Liver (tissue), 3 donors: ENCODE results near the gene TFF3.

ENCODE experiments used
- ATF3 ChIP-seq: IDR thresholded peaks from 2 replicates; pipeline ENCODE4 v1.6.1; 2016; ENCODE audit warnings: antibody characterized with exemption
- CTCF ChIP-seq: fragments of 150-350 bp; IDR thresholded peaks from 2 replicates; pipeline ENCODE4 v1.5.1; 2017; ENCODE audit warnings: improper control_type of control experiment, low read depth, low read length; ENCODE audit not compliant: missing input control
- FOXA2 ChIP-seq: IDR thresholded peaks from 2 replicates; pipeline ENCODE4 v1.6.1; 2016; ENCODE audit warnings: antibody characterized with exemption
- HNF4G ChIP-seq: IDR thresholded peaks from 2 replicates; pipeline ENCODE4 v1.6.1; 2016; ENCODE audit warnings: antibody characterized with exemption
- JUND ChIP-seq, 2 donors: IDR thresholded peaks; 2 replicates each; pipeline ENCODE4 v1.6.1; 2016; ENCODE audit warnings: antibody characterized with exemption in 2 of 2
- MAX ChIP-seq: IDR thresholded peaks from 2 replicates; pipeline ENCODE4 v1.6.1; 2016; ENCODE audit warnings: antibody characterized with exemption
- NR2F2 ChIP-seq: IDR thresholded peaks from 2 replicates; pipeline ENCODE4 v1.6.1; 2016; ENCODE audit warnings: antibody characterized with exemption
- REST ChIP-seq: IDR thresholded peaks from 2 replicates; pipeline ENCODE4 v1.6.1; 2016; ENCODE audit warnings: antibody characterized with exemption, mild to moderate bottlenecking
- SP1 ChIP-seq: IDR thresholded peaks from 2 replicates; pipeline ENCODE4 v1.6.1; 2018; ENCODE audit warnings: antibody characterized with exemption, mild to moderate bottlenecking
- YY1 ChIP-seq: IDR thresholded peaks from 2 replicates; pipeline ENCODE4 v1.6.1; 2016; ENCODE audit warnings: antibody characterized with exemption, mild to moderate bottlenecking
- ZBTB33 ChIP-seq: IDR thresholded peaks from 2 replicates; pipeline ENCODE4 v1.6.1; 2016; ENCODE audit warnings: antibody characterized with exemption
- donor health status: healthy.
- donor health status: healthy.

- TF ChIP-seq REST (no peak), NR2F2 (peak; percentile 12), CTCF (peak; percentile 64), HNF4G (no peak), JUND (IDR thresholded peaks at IDR 0.05) (no peak), YY1 (no peak), MAX (no peak), ZBTB33 (no peak), FOXA2 (no peak), ATF3 (no peak), SP1 (peak; percentile 44)
Observed at GRCh38 chr21:42337830-42338728, 22.9 kb upstream of the TFF3 start.
